GM12892 (cell line): ENCODE results near the gene FHAD1.

Experiments used
- POLR2A ChIP-seq: IDR thresholded peaks from 2 replicates; pipeline ENCODE4 v1.6.1; 2011; ENCODE audit warnings: low read depth, low read length, control low read depth
- POLR2AphosphoS5 ChIP-seq: IDR thresholded peaks from 2 replicates; pipeline ENCODE4 v1.6.1; 2011; ENCODE audit warnings: low read depth, low read length, control low read depth

GRCh38 chr1:15248216-15248615, 1.2 kb downstream of the FHAD1 start:
- no peak for TF ChIP-seq POLR2A
- no peak for TF ChIP-seq POLR2AphosphoS5
